Heart right ventricle (tissue), 16 donors: Measurements from ENCODE around the gene DNAH14. TPM values are rescaled to one million over a fixed set of nuclear protein-coding genes. Genes with fewer than 3 reads are reported as not detected.
"Not testable (repeated sequence)": the region's sequence is repeated elsewhere in the genome, so short reads cannot be mapped to it uniquely, and the experiment has no call there.

ENCODE experiments used
- ATAC-seq, 8 donors: fragments of 200-7000 bp; cut with Tn5 transposase; one replicate each; pipeline ENCODE4 v1.9.1; 2020; ENCODE audit warnings: mild to moderate bottlenecking in 8 of 8, moderate library complexity in 8 of 8, moderate number of reproducible peaks in 1 of 8
- DNase-seq, 2 donors: peaks; one replicate each; pipeline ENCODE4 v3.0.0-alpha.2; 2020
- H3K27ac ChIP-seq, 10 donors: fragments of 200-600 bp; sonication (generic) in 2 of 10; one replicate each; pipeline versions ENCODE4 v1.5.0 to v1.8.0; 2020 to 2022; ENCODE audit warnings: mild to moderate bottlenecking in 3 of 10
- H3K27me3 ChIP-seq, 7 donors: fragments of 200-600 bp; one replicate each; pipeline ENCODE4 v1.8.0; 2021 to 2022; ENCODE audit warnings: mild to moderate bottlenecking in 2 of 7
- H3K36me3 ChIP-seq, 9 donors: fragments of 200-600 bp; sonication (generic) in 1 of 9; one replicate each; pipeline versions ENCODE4 v1.5.0 to v1.8.0; 2020 to 2022; ENCODE audit warnings: mild to moderate bottlenecking in 2 of 9
- H3K4me1 ChIP-seq, 9 donors: fragments of 200-600 bp; sonication (generic) in 1 of 9; one replicate each; pipeline versions ENCODE4 v1.5.0 to v1.8.0; 2020 to 2022; ENCODE audit warnings: mild to moderate bottlenecking in 4 of 9
- H3K4me3 ChIP-seq, 10 donors: fragments of 200-600 bp; sonication (generic) in 2 of 10; one replicate each; pipeline versions ENCODE4 v1.5.0 to v1.8.0; 2020 to 2022; ENCODE audit warnings: mild to moderate bottlenecking in 7 of 10, moderate library complexity in 2 of 10
- H3K9me3 ChIP-seq, 11 donors: fragments of 200-600 bp in 10 of 11; sonication (generic) in 2 of 11; one replicate each; pipeline versions ENCODE4 v1.5.0 to v1.8.0; 2013 to 2022; ENCODE audit warnings: mild to moderate bottlenecking in 2 of 11, control low read depth in 1 of 11, moderate library complexity in 1 of 11
- WGBS, 2 donors: extraction: QIAGEN DNeasy Blood & Tissue Kit; methylation state at CpG; one replicate each; pipeline ENCODE4 v1.1.7; 2013; ENCODE audit warnings: inconsistent platforms in 1 of 2; 5-methylcytosine and 5-hydroxymethylcytosine counted together
- intact Hi-C, 10 donors: fragments of 100-400 bp; cut with DNase I; formaldehyde crosslinking; loops; one replicate each; pipeline versions ENCODE4 v1.11.1 to v1.14.2; 2022
- polyA plus RNA-seq, 2 donors: library from polyadenylated mRNA; stranded (reverse); fragments of 200-250 nt; gene quantifications; one replicate each; pipeline ENCODE4 v1.2.3, GENCODE V29; 2013
- total RNA-seq, 10 donors: library from RNA; stranded (reverse); fragmentation: NEBNext Ultra II Directional in 3 of 10; extraction: Animal tissue kit (Norgen Biotek cat#: 25700) in 3 of 10; gene quantifications; one replicate each; pipeline versions ENCODE4 v1.2.1 to v1.2.4, GENCODE V29; 2021 to 2023
- TF ChIP-seq, protein P1 (sequence below), 9 donors: fragments of 200-600 bp; sonication (generic) in 2 of 9; IDR thresholded peaks; one replicate each; pipeline versions ENCODE4 v1.5.0 to v1.8.0; 2021 to 2022; ENCODE audit warnings: antibody characterized with exemption in 9 of 9, mild to moderate bottlenecking in 5 of 9, moderate library complexity in 1 of 9
- donor health status: Arrhythmogenic right ventricular cardiomyopathy.
- donor health status: ischemic (EF 13 %, LVEDD 7.1; RV severe dilation, severe dysfunction).
- donor health status: healthy with polysubstance abuse.
- donor health status: DM: no; HTN: yes; CAD: no.
- donor health status: DM: no; HTN: no; CAD: no.
- donor health status: ischemic (EF 25% LVEDD 6.9; RV normal size, moderate dysfunction).
- donor health status: ischemic (EF 25% LVEDD 5.7; RV mildly dilated, moderate dysfunction).
- donor health status: healthy.
- donor health status: DM: yes; HTN: yes; CAD: no.
- donor health status: Ischemic cardiomyopathy.
- donor health status: ischemic (EF 35%, LVEDD 5.7; RV mildly dilated, moderate dysfunction).
- donor health status: nonischemic (EF 11% LVEDD 7.7; RV severe dilation, severe dysfunction).
- donor health status: DM: yes; HTN: yes; CAD: no.
- donor health status: PGD.
- donor health status: ischemic (EF 29% LVEDD 5.4; RV normal size, mild dysfunction).
- donor health status: nonischemic (EF 23%, LVEDD 6.1; RV moderate dilation, normal function).

Gene DNAH14
- total and polyA plus RNA-seq, 12 donors, result 0.12 to 8.0 (median 2.0) TPM

DNA sequence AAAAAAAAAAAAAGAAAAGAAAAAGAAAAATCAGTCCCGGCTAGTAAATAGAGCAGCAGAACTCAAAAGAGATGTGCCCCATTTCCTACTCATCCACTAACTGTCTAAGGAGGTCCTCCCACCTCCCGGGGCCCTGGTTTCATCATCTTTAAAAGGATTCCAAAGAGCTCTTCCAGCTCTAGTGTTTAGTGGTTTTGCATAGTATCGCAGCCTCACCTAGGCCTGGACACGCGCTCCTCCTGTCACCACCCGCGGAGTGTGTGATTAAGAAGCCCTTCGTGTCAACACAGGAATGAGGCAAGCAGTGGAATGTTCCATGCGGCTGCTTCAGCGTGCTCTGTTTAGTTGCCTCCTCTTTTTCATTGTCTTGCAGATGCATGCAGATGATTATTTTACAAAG, 449.4 kb downstream of the DNAH14 start:
- Histone ChIP-seq H3K27ac (no peak overlapping the region), H3K36me3 (no peaks in the 10 kb centered on the region), H3K9me3 (no peaks in the 10 kb centered on the region), H3K4me1 (no peaks in the 10 kb centered on the region), H3K4me3 (no peak overlapping the region), H3K27me3 (no peaks in the 10 kb centered on the region)
- TF ChIP-seq, protein P1, sequence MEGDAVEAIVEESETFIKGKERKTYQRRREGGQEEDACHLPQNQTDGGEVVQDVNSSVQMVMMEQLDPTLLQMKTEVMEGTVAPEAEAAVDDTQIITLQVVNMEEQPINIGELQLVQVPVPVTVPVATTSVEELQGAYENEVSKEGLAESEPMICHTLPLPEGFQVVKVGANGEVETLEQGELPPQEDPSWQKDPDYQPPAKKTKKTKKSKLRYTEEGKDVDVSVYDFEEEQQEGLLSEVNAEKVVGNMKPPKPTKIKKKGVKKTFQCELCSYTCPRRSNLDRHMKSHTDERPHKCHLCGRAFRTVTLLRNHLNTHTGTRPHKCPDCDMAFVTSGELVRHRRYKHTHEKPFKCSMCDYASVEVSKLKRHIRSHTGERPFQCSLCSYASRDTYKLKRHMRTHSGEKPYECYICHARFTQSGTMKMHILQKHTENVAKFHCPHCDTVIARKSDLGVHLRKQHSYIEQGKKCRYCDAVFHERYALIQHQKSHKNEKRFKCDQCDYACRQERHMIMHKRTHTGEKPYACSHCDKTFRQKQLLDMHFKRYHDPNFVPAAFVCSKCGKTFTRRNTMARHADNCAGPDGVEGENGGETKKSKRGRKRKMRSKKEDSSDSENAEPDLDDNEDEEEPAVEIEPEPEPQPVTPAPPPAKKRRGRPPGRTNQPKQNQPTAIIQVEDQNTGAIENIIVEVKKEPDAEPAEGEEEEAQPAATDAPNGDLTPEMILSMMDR (IDR thresholded peaks at IDR 0.05), result no peak
- DNase-seq (peak; percentile 11 to 26), ATAC-seq (peak in 5 of 8 donors; percentile 40 to 93 (median 68))
- WGBS, 2 donors, result 12 to 23% methylated on average over 10 of the region's 10 CpGs
- intact Hi-C loops, result no loop called here

DNA sequence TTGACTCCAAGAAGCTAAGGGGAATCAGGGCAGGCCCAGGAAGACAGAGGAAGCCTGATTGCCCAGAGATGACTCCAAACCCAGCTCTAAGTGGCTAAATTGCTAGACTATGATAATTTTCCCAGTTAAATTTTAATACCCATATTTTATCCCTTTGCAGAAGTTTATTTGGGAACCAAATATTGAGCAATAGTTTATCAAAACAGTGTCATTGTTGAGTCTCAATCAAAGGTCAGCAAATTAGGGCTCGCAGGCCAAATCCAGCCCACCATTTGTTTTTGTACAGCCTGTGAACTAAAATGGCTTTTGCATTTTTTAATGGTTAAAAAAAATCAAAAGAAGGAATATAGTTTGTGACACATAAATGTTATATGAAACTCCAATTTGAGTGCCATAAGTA, 451.2 kb downstream of the DNAH14 start:
- no peak overlapping the region for H3K4me3 ChIP-seq
- ATAC-seq (no peak), DNase-seq (no peak)
- TF ChIP-seq, protein P1 (IDR thresholded peaks at IDR 0.05), result no peak
- intact Hi-C loops, result no loop called here
- WGBS, 2 donors, result 98 to 100% methylated on average over 1 of the region's 1 CpG
- no peaks in the 10 kb centered on the region for H3K27me3 ChIP-seq
- H3K27ac ChIP-seq, result no peak overlapping the region
- H3K36me3 ChIP-seq, result no peaks in the 10 kb centered on the region
- no peaks in the 10 kb centered on the region for H3K9me3 ChIP-seq
- H3K4me1 ChIP-seq, result no peaks in the 10 kb centered on the region

DNA sequence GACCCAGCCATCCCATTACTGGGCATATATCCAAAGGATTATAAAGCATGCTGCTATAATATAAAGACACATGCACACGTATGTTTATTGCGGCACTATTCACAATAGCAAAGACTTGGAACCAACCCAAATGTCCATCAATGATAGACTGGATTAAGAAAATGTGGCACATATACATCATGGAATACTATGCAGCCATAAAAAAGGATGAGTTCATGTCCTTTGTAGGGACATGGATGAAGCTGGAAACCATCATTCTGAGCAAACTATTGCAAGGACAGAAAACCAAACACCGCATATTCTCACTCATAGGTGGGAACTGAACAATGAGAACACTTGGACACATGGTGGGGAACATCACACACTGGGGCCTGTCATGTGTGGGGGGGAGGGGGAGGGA, 457.4 kb downstream of the DNAH14 start:
- H3K27ac ChIP-seq, intact Hi-C loops, H3K4me1 ChIP-seq, H3K27me3 ChIP-seq, DNase-seq, H3K9me3 ChIP-seq, H3K36me3 ChIP-seq, ATAC-seq, H3K4me3 ChIP-seq: not testable (repeated sequence)
- 95 to 97% methylated on average over 3 of the region's 3 CpGs for WGBS, 2 donors

DNA sequence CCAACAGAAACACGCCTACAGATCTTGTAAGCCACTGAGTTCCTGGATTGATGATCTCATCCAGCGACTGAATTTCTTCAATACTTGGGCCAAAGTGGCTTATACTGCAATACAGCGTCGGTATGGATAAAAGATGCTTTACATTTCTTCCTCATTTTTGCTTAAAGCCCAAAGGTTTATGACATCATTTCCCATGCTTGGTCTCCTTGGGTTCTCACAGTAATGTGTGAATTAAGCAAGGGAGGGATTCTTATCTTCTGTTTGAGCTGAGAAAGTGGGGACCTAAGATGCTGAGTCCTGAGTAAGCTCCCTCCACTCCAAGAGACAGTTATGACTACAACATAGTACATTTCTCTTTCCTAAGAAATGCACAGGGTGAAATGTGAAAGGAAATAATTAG, 458.9 kb downstream of the DNAH14 start:
- WGBS, 2 donors, result 52 to 59% methylated on average over 4 of the region's 4 CpGs
- no peaks in the 10 kb centered on the region for H3K4me1 ChIP-seq
- intact Hi-C loops, result no loop called here
- ATAC-seq, result no peak
- no peaks in the 10 kb centered on the region for H3K36me3 ChIP-seq
- H3K27ac ChIP-seq, result no peak overlapping the region
- DNase-seq, result no peak
- no peaks in the 10 kb centered on the region for H3K27me3 ChIP-seq
- H3K9me3 ChIP-seq, result no peaks in the 10 kb centered on the region
- TF ChIP-seq, protein P1 (IDR thresholded peaks at IDR 0.05), result no peak
- no peak overlapping the region for H3K4me3 ChIP-seq

DNA sequence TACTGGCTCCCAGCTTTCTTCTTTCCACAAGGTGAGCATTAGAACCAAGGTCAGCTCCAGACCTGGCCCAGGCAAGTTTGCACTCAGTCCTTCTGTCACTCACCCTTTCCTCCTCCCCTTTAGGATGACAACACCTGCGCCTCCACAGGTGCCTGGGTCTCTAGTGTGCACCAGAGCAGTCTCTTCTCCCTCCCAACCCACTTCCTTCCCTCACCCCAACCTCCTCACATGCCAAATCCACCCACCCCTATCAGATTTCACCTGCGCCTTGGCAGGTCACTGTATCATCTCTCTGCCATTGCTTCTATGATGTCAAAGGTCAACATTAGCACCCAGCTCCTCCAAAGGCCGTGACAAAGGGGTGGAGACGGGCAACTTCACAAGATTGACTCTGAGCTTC, 460.4 kb downstream of the DNAH14 start:
- no peaks in the 10 kb centered on the region for H3K4me1 ChIP-seq
- TF ChIP-seq, protein P1 (IDR thresholded peaks at IDR 0.05), result no peak
- intact Hi-C loops, result no loop called here
- DNase-seq (no peak), ATAC-seq (no peak)
- H3K36me3 ChIP-seq, result no peaks in the 10 kb centered on the region
- no peaks in the 10 kb centered on the region for H3K9me3 ChIP-seq
- no peak overlapping the region for H3K27ac ChIP-seq
- no peaks in the 10 kb centered on the region for H3K27me3 ChIP-seq
- WGBS, 2 donors, result 94% methylated on average over 4 of the region's 4 CpGs
- no peak overlapping the region for H3K4me3 ChIP-seq
